ENCODE results near the gene UVRAG. TPM values are rescaled to one million over a fixed set of nuclear protein-coding genes. Genes with fewer than 3 reads are reported as not detected.
A peak's percentile ranks its signal among the peaks of the same experiment; 100 is the strongest.

The UVRAG gene
- total RNA-seq, 4 donors from 2014 or later = 16.6 to 22.1 (median 19.3) TPM

GRCh38 chr11:76184551-76184993 is 369.6 kb downstream of the UVRAG start:
- DNase-seq = no peak
- ATAC-seq = no peak

GRCh38 chr11:76185511-76185910 is 370.5 kb downstream of the UVRAG start:
- intact Hi-C loops (cut with DNase I; ENCODE audit: low total_unique reads) = no loop called here
- ATAC-seq (no peak), DNase-seq (no peak)

More at GRCh38 chr11:76184551-76184993, 369.6 kb downstream of the UVRAG start:
- Histone ChIP-seq H3K4me1 (peaks cover 19 to 29% of the 10 kb centered on the region in 2 donors), H3K4me3 (no peak overlapping the region), H3K27me3 (no peaks in the 10 kb centered on the region), H3K27ac (peak overlapping the region in 3 of 4 donors; percentile 86 to 90 (median 89)), H3K36me3 (no peaks in the 10 kb centered on the region), H3K9me3 (no peaks in the 10 kb centered on the region)
- intact Hi-C loops (cut with DNase I; ENCODE audit: low total_unique reads) = no loop called here
- in situ Hi-C loops (cut with MboI; ENCODE audit: low sequenced_read_pairs in 4 of 4) = no loop called here
- TF ChIP-seq, protein P1, sequence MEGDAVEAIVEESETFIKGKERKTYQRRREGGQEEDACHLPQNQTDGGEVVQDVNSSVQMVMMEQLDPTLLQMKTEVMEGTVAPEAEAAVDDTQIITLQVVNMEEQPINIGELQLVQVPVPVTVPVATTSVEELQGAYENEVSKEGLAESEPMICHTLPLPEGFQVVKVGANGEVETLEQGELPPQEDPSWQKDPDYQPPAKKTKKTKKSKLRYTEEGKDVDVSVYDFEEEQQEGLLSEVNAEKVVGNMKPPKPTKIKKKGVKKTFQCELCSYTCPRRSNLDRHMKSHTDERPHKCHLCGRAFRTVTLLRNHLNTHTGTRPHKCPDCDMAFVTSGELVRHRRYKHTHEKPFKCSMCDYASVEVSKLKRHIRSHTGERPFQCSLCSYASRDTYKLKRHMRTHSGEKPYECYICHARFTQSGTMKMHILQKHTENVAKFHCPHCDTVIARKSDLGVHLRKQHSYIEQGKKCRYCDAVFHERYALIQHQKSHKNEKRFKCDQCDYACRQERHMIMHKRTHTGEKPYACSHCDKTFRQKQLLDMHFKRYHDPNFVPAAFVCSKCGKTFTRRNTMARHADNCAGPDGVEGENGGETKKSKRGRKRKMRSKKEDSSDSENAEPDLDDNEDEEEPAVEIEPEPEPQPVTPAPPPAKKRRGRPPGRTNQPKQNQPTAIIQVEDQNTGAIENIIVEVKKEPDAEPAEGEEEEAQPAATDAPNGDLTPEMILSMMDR (IDR thresholded peaks at IDR 0.05 in 4 of 5, conservative IDR thresholded peaks at IDR 0.05 in 1 of 5) = no peak
- no peak for TF ChIP-seq POLR2A (IDR thresholded peaks at IDR 0.05)

GRCh38 chr11:76185931-76186401 is 371.0 kb downstream of the UVRAG start:
- TF ChIP-seq, protein P1 (IDR thresholded peaks at IDR 0.05 in 4 of 5, conservative IDR thresholded peaks at IDR 0.05 in 1 of 5) = no peak
- no peak for TF ChIP-seq POLR2A (IDR thresholded peaks at IDR 0.05)
- peak overlapping the region in 3 of 4 donors; percentile 15 to 36 (median 26) for H3K4me3 ChIP-seq
- intact Hi-C loops (cut with DNase I; ENCODE audit: low total_unique reads) = loop anchor here (2.0 kb wide), 2 partner anchors 21 to 49 kb away; partner anchors contain the start of gene WNT11
- peak; percentile 78 to 95 for DNase-seq
- peak; percentile 92 to 93 for ATAC-seq
- no peaks in the 10 kb centered on the region for H3K9me3 ChIP-seq
- peak overlapping the region; percentile 86 to 90 (median 90) for H3K27ac ChIP-seq
- peaks cover 19 to 29% of the 10 kb centered on the region in 2 donors for H3K4me1 ChIP-seq
- H3K36me3 ChIP-seq = peaks cover 0 to 3% of the 10 kb centered on the region in 2 donors
- no peaks in the 10 kb centered on the region for H3K27me3 ChIP-seq
- in situ Hi-C loops (cut with MboI; ENCODE audit: low sequenced_read_pairs in 4 of 4) = no loop called here

More at GRCh38 chr11:76185511-76185910, 370.5 kb downstream of the UVRAG start:
- TF ChIP-seq, protein P1 (IDR thresholded peaks at IDR 0.05 in 4 of 5, conservative IDR thresholded peaks at IDR 0.05 in 1 of 5) = no peak
- TF ChIP-seq POLR2A (IDR thresholded peaks at IDR 0.05) = no peak
- in situ Hi-C loops (cut with MboI; ENCODE audit: low sequenced_read_pairs in 4 of 4) = no loop called here
- Histone ChIP-seq H3K36me3 (no peaks in the 10 kb centered on the region), H3K4me1 (peaks cover 19 to 29% of the 10 kb centered on the region in 2 donors), H3K27ac (peak overlapping the region; percentile 86 to 90 (median 90)), H3K27me3 (no peaks in the 10 kb centered on the region), H3K4me3 (no peak overlapping the region), H3K9me3 (no peaks in the 10 kb centered on the region)

DNA sequence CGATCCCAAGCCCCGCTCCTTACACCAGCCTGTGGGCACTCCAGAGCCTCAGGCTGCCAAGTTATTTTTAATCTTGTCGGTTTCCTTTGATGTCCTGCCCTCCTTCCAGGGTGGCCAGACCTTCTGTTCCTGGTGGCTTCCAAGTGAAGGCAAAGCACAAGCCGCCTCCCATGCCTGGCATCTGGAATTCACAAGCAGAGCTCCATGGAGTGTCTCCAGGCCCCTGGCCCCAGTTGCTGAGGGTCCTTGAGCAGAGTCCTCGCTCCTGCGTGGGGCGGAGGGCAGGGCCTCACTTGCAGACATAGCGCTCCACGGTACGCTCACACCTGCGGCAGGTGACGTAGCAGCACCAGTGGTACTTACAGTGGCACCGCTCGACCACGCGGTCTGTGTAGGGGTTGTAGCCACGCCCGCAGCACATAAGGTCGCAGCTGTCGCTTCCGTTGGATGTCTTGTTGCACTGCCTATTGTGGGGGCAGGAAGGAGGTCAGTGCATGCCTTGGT is 371.8 kb downstream of the UVRAG start:
- Histone ChIP-seq H3K27me3 (no peaks in the 10 kb centered on the region), H3K4me1 (peaks cover 19 to 29% of the 10 kb centered on the region in 2 donors), H3K36me3 (peaks cover 0 to 11% of the 10 kb centered on the region in 2 donors), H3K27ac (peak overlapping the region; percentile 86 to 90 (median 90)), H3K4me3 (peak overlapping the region; percentile 15 to 36 (median 25)), H3K9me3 (no peaks in the 10 kb centered on the region)
- intact Hi-C loops (cut with DNase I; ENCODE audit: low total_unique reads) = loop anchor here (2.0 kb wide), 2 partner anchors 20 to 48 kb away; partner anchors contain the start of gene WNT11
- peak; percentile 60 to 83 for DNase-seq
- no peak for TF ChIP-seq POLR2A (IDR thresholded peaks at IDR 0.05)
- TF ChIP-seq, protein P1 (IDR thresholded peaks at IDR 0.05 in 4 of 5, conservative IDR thresholded peaks at IDR 0.05 in 1 of 5) = no peak
- in situ Hi-C loops (cut with MboI; ENCODE audit: low sequenced_read_pairs in 4 of 4) = no loop called here
- peak; percentile 84 to 88 for ATAC-seq

Measured in gastrocnemius medialis (tissue), 4 donors.